ENCODE data around the gene BID.

Gene BID

DNA sequence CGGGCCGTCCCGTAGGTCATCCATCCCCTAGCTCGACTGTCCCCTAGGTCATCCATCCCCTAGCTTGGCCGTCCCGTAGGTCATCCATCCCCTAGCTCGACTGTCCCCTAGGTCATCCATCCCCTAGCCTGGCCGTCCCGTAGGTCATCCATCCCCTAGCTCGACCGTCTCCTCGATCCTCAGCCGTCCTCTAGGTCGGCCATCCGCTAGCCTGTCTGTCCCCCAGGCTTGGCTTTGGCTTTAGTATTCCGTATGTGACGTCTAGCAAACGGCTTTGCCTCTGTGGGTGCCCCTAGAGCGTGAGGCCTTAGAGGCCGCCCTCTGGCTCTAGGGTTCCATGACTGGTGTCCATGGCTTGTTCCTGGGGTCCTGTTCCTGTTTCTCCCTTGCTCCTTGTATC, 40.6 kb upstream of the BID start:
- H3K27me3 ChIP-seq (replicated peaks; ENCODE audit: control insufficient read depth, insufficient read depth, low read length): no peaks in the 10 kb centered on the region
- H3K4me1 ChIP-seq (ENCODE audit: control insufficient read depth, insufficient read depth, low read length): no peaks in the 10 kb centered on the region
- no peak overlapping the region for H3K4me3 ChIP-seq (ENCODE audit: low read length)
- H3K36me3 ChIP-seq (ENCODE audit: control insufficient read depth, insufficient read depth, low read length, severe bottlenecking): peaks cover 42% of the 10 kb centered on the region
- DNase-seq (ENCODE audit: low read depth): no peak
- no peak overlapping the region for H3K9ac ChIP-seq (ENCODE audit: low read length)
- no peaks in the 10 kb centered on the region for H3K9me3 ChIP-seq (ENCODE audit: control insufficient read depth, low read length)

DNA sequence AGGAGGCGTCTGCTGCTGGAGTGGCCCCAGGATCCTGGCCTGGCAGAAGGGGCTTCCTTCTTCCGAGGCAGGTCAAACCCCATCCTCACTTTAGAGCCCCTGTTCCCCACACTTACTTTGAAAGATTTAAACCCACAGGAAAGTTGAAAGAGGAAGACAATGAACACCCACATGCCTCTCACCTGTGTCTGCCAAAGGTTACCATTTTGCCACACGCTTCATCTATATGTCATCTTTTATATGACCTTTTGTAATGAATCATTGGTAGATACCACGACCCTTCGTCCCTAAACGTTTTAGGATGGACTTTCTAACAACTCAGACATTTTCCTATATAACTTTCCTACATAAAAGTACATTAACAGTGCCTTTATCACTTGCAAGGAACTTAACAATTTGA, 39.8 kb upstream of the BID start:
- Histone ChIP-seq H3K27me3 (replicated peaks; ENCODE audit: control insufficient read depth, insufficient read depth, low read length) (no peaks in the 10 kb centered on the region), H3K9ac (ENCODE audit: low read length) (no peak overlapping the region), H3K4me3 (ENCODE audit: low read length) (no peak overlapping the region), H3K9me3 (ENCODE audit: control insufficient read depth, low read length) (no peaks in the 10 kb centered on the region), H3K4me1 (ENCODE audit: control insufficient read depth, insufficient read depth, low read length) (no peaks in the 10 kb centered on the region), H3K36me3 (ENCODE audit: control insufficient read depth, insufficient read depth, low read length, severe bottlenecking) (peaks cover 48% of the 10 kb centered on the region)
- DNase-seq (ENCODE audit: low read depth): no peak

DNA sequence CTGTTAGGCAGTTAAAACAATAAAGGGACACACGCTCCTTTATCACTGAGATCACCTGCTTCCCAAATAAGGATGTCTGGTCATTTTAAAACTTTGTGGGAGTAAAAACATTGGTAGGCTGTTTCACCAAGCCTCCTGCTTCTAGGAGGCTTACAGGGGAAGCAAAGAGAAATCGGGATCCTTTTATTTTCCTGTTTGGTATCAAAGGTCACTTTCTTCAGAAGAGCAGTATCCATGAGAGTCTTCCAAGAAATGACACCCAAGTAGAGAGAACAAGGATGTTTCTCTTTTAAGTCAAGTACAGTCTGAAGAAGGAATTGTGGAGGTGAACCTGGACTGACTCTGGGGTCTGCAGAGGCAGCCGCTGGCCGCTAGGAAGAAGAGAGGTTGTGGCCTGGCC, 36.9 kb upstream of the BID start:
- Histone ChIP-seq H3K9me3 (ENCODE audit: control insufficient read depth, low read length) (no peaks in the 10 kb centered on the region), H3K9ac (ENCODE audit: low read length) (no peak overlapping the region), H3K36me3 (ENCODE audit: control insufficient read depth, insufficient read depth, low read length, severe bottlenecking) (peaks cover 67% of the 10 kb centered on the region), H3K4me3 (ENCODE audit: low read length) (no peak overlapping the region), H3K27me3 (replicated peaks; ENCODE audit: control insufficient read depth, insufficient read depth, low read length) (no peaks in the 10 kb centered on the region), H3K4me1 (ENCODE audit: control insufficient read depth, insufficient read depth, low read length) (no peaks in the 10 kb centered on the region)
- DNase-seq (ENCODE audit: low read depth): no peak

DNA sequence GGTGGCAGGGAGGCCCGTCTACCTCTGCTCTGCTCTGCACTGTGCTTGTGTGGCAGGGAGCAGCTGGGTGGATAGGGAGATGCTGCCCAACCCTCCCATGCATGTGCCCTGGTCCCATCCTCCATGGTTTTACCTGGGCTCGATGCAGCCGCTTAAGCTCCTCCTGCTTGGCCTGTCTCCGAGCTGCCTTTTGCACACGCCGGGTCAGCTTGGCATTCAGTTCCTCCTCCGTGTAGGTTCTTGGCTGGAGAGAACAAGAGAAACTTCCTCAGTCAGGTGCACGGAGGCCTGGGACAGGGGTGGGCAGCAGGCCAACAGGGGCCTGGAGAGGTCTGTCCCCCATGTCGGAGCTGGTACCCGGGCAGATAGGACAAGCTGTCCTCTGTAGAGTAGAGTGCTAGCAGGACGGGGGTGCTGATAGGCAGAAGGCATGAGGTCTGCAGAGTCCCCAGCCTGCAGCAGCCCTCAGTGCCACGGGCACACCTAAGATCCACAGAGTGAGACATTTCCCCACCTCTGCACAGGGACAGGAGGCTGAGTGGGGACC, 36.4 kb upstream of the BID start:
- H3K36me3 ChIP-seq (ENCODE audit: control insufficient read depth, insufficient read depth, low read length, severe bottlenecking): peaks cover 65% of the 10 kb centered on the region
- H3K27me3 ChIP-seq (replicated peaks; ENCODE audit: control insufficient read depth, insufficient read depth, low read length): no peaks in the 10 kb centered on the region
- no peaks in the 10 kb centered on the region for H3K4me1 ChIP-seq (ENCODE audit: control insufficient read depth, insufficient read depth, low read length)
- H3K9me3 ChIP-seq (ENCODE audit: control insufficient read depth, low read length): no peaks in the 10 kb centered on the region
- no peak for DNase-seq (ENCODE audit: low read depth)
- H3K4me3 ChIP-seq (ENCODE audit: low read length): no peak overlapping the region
- no peak overlapping the region for H3K9ac ChIP-seq (ENCODE audit: low read length)

DNA sequence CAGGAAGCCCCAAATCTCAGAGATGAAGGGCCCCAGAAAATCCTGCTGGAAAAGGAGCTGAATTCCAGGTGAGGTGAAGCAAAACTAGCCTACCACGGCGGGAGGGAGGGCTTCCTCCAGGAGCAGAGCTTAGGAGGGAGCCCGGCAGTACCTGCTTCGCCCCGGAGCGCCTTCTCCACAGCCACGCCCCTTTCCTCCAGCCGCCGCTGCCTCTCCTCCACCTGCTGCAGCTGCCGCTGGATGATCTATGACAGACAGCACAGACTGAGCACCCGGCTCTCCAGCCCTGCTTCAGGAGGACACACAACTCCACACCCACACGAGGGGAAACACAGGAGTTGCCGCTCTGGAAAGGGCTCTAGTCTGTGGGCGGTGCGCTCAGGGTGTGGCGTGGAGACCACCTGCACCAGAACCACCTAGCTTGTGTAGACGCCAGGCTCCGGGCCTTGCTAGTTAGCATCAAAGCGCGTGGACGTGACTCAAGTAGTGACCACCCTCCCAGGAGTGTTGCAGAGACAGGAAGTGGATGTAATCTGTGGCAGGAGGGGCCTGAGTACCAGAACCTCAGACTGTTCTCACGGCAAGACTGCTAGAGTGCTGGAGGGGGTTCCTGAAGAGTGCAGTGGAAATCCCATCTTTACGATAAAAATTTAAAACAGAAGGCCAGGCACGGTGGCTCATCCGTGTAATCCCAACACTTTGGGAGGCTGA, 34.6 kb upstream of the BID start:
- Histone ChIP-seq H3K27me3 (replicated peaks; ENCODE audit: control insufficient read depth, insufficient read depth, low read length) (no peaks in the 10 kb centered on the region), H3K36me3 (ENCODE audit: control insufficient read depth, insufficient read depth, low read length, severe bottlenecking) (peaks cover 64% of the 10 kb centered on the region), H3K9ac (ENCODE audit: low read length) (no peak overlapping the region), H3K9me3 (ENCODE audit: control insufficient read depth, low read length) (no peaks in the 10 kb centered on the region), H3K4me1 (ENCODE audit: control insufficient read depth, insufficient read depth, low read length) (no peaks in the 10 kb centered on the region), H3K4me3 (ENCODE audit: low read length) (no peak overlapping the region)
- no peak for DNase-seq (ENCODE audit: low read depth)

DNA sequence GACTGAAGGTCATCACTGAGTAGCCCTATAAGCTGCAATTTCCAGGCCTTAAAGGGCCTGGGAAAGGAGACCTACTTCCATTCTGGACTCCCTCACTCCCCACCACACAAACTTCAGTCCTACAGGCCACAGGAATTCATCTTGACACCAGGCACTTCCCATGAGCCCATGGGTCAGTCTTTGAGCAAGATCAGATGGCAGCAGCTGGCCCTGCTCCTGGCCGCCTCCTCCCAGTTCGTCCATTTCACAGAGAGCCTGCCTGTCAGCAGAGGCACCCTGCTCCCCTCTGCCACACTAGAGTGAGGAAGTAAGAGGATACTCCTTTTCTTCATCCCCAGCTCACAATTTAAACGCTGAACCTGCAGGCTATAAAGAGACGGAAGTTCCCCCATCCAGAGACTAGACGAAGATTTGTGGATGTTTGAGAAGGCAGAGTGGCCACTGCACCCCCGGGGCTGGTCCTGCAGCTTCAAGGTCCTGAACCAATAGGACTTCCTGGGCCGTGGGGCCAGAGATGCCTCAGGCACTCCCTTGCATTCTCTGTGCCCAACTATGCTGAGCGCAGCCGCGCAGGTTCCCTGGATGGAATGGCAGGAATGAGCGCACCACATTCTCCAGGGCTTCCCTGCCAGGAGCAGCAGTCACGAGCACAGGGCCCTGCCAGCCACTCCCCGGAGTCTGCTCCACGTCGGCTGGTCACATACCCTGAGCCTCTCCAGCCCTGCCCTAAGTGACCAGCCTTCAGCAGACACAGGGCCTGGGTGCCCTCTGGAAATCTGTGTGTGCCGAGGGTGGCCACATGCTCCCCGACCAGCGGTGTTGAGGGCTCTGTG, 33.5 kb upstream of the BID start:
- Histone ChIP-seq H3K4me1 (ENCODE audit: control insufficient read depth, insufficient read depth, low read length) (no peaks in the 10 kb centered on the region), H3K9ac (ENCODE audit: low read length) (no peak overlapping the region), H3K4me3 (ENCODE audit: low read length) (no peak overlapping the region), H3K27me3 (replicated peaks; ENCODE audit: control insufficient read depth, insufficient read depth, low read length) (no peaks in the 10 kb centered on the region), H3K36me3 (ENCODE audit: control insufficient read depth, insufficient read depth, low read length, severe bottlenecking) (peaks cover 62% of the 10 kb centered on the region), H3K9me3 (ENCODE audit: control insufficient read depth, low read length) (no peaks in the 10 kb centered on the region)
- DNase-seq (ENCODE audit: low read depth): peak; percentile 33

DNA sequence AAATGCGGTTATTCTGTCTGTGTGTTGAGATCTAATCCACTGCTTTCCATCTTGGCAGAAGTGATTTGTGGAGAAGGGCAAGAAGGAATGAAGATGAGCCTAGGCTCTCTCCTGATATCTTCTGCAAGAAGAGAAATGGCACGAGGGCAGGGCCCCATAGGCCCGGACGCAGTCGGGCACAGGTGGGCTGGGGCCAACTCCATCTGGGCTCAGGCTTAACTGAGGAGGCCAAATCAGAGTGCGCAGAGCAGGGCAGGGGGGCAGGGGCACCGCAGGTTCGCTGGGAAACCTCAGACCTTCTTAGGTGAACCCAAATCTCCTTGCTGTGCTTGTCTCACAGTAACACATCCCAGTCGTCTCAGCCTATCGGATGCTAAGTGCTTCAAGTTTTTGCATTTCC, 32.8 kb upstream of the BID start:
- Histone ChIP-seq H3K4me1 (ENCODE audit: control insufficient read depth, insufficient read depth, low read length) (no peaks in the 10 kb centered on the region), H3K9ac (ENCODE audit: low read length) (no peak overlapping the region), H3K4me3 (ENCODE audit: low read length) (no peak overlapping the region), H3K36me3 (ENCODE audit: control insufficient read depth, insufficient read depth, low read length, severe bottlenecking) (peaks cover 55% of the 10 kb centered on the region), H3K27me3 (replicated peaks; ENCODE audit: control insufficient read depth, insufficient read depth, low read length) (no peaks in the 10 kb centered on the region), H3K9me3 (ENCODE audit: control insufficient read depth, low read length) (no peaks in the 10 kb centered on the region)
- DNase-seq (ENCODE audit: low read depth): no peak

DNA sequence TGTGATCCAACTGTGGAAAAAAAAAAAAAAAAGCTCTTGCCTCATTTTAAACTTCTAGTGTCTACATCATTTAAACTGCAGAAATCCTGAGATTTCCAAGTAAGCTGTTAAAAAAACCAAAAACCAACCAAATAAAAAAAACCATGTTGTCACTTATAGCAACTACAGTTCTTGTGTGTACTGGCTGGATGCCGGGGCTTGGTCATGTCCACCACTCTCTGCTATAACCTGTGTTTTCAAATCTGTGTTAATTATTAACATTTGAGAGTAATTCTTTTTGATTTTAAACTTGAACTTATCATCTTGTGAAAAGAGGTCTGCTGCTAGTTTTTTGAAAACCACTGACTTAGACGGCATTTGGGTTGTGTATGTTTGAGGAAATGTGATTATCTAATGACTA, 32.2 kb upstream of the BID start:
- Histone ChIP-seq H3K9ac (ENCODE audit: low read length) (no peak overlapping the region), H3K27me3 (replicated peaks; ENCODE audit: control insufficient read depth, insufficient read depth, low read length) (no peaks in the 10 kb centered on the region), H3K36me3 (ENCODE audit: control insufficient read depth, insufficient read depth, low read length, severe bottlenecking) (peaks cover 52% of the 10 kb centered on the region), H3K9me3 (ENCODE audit: control insufficient read depth, low read length) (no peaks in the 10 kb centered on the region), H3K4me1 (ENCODE audit: control insufficient read depth, insufficient read depth, low read length) (no peaks in the 10 kb centered on the region), H3K4me3 (ENCODE audit: low read length) (no peak overlapping the region)
- no peak for DNase-seq (ENCODE audit: low read depth)

DNA sequence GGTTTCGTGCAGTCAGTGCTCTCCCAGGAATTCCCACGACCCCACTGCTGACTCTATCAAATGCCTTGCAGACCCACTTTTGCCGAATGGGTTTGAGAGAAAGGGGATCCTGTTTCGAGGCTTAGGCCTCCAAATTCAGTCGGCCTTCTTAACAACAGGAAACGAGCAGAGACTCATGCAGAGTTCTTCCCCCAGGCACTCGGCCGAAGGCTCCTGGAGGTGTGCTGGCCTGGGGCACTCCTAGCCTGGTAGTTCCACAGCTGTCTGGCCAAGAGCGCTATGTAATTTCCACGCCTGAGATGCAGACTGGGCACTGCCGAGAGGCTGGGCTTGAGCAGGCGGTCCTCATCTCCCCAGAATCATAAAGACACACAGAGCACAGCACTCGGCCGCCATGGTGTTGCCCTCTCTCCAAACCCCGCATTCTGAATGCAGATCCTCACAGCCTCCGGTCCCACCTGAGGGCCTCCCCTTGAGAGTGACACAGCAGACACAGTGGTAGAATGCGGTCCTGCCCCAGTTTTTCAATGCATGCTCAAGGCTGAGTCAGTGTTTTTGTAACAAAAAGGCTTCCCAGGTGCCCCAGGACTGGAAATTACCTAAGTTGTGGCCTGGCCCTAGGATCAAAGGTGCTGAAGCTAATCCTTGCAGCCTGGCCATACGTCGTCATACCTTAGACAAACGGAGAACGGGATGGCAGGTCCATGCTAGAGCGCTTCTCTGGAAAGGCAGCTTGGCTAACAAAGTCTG, 30.2 kb upstream of the BID start:
- H3K27me3 ChIP-seq (replicated peaks; ENCODE audit: control insufficient read depth, insufficient read depth, low read length): no peaks in the 10 kb centered on the region
- peaks cover 43% of the 10 kb centered on the region for H3K36me3 ChIP-seq (ENCODE audit: control insufficient read depth, insufficient read depth, low read length, severe bottlenecking)
- no peak for DNase-seq (ENCODE audit: low read depth)
- no peaks in the 10 kb centered on the region for H3K9me3 ChIP-seq (ENCODE audit: control insufficient read depth, low read length)
- no peak overlapping the region for H3K9ac ChIP-seq (ENCODE audit: low read length)
- no peaks in the 10 kb centered on the region for H3K4me1 ChIP-seq (ENCODE audit: control insufficient read depth, insufficient read depth, low read length)
- no peak overlapping the region for H3K4me3 ChIP-seq (ENCODE audit: low read length)

DNA sequence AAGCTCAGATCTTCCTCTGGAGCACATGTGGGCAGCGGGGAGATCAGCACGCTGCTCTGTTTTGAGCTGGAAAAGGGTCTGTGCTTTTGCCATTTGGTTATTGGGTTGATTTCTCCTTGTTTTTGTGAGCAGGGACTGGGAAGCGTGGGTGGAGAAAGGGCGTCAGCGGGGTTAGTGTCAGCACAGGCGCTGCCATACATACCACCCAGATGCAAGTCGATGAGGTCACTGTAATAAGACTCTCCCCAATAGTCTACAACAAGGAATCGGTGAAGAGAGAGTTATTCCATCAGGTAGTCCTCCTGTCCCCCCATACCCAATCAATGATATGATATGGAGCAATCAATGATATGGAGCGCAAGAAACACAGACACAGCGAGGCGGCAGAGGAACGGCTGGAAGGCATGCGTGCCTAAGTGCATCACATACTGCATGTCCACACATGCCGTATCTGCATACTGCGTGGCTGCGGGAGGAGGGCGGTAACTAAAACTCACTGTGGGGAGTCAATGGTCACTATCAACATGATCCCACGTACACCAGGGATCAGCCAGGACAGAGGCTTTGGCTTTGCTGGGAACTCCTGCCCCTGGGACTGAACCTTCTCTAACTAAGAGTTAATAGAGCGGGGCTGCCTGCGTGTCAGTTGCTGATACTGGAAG, 29.5 kb upstream of the BID start:
- H3K4me3 ChIP-seq (ENCODE audit: low read length): no peak overlapping the region
- no peaks in the 10 kb centered on the region for H3K4me1 ChIP-seq (ENCODE audit: control insufficient read depth, insufficient read depth, low read length)
- no peaks in the 10 kb centered on the region for H3K9me3 ChIP-seq (ENCODE audit: control insufficient read depth, low read length)
- peaks cover 36% of the 10 kb centered on the region for H3K36me3 ChIP-seq (ENCODE audit: control insufficient read depth, insufficient read depth, low read length, severe bottlenecking)
- H3K27me3 ChIP-seq (replicated peaks; ENCODE audit: control insufficient read depth, insufficient read depth, low read length): no peaks in the 10 kb centered on the region
- DNase-seq (ENCODE audit: low read depth): no peak
- H3K9ac ChIP-seq (ENCODE audit: low read length): no peak overlapping the region

DNA sequence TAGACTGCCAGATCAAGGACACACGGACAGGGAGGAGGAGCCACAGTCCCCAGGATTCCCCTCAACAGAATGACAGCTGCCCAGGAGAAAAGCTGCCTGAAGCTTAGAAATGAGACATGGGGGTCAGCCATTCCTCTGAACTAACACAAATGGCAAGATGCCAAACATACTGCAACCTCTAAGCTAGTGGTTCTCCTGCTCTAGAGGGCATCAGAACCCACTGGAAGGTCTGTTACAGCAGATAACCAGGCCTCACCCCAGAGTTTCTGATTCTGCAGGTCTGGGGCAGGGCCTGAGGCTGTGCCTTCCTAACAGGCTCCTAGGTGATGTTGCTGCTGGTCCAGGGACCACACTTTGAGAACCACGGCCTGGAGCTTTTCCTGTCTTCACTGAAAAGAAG, 28.6 kb upstream of the BID start:
- H3K4me1 ChIP-seq (ENCODE audit: control insufficient read depth, insufficient read depth, low read length): no peaks in the 10 kb centered on the region
- no peaks in the 10 kb centered on the region for H3K27me3 ChIP-seq (replicated peaks; ENCODE audit: control insufficient read depth, insufficient read depth, low read length)
- H3K4me3 ChIP-seq (ENCODE audit: low read length): no peak overlapping the region
- peaks cover 28% of the 10 kb centered on the region for H3K36me3 ChIP-seq (ENCODE audit: control insufficient read depth, insufficient read depth, low read length, severe bottlenecking)
- H3K9me3 ChIP-seq (ENCODE audit: control insufficient read depth, low read length): no peaks in the 10 kb centered on the region
- DNase-seq (ENCODE audit: low read depth): peak; percentile 3
- H3K9ac ChIP-seq (ENCODE audit: low read length): no peak overlapping the region

All from adipocyte (in vitro differentiated cells).